WTC11 (cell line): Measurements from ENCODE around the gene PLXNB2.

Experiments
- ESRRA ChIP-seq: sonication (generic); formaldehyde crosslinking; IDR thresholded peaks from 2 replicates; pipeline ENCODE4 v1.8.1; 2022; ENCODE audit warnings: mild to moderate bottlenecking, missing genetic modification reagents, borderline replicate concordance
- RELA ChIP-seq: sonication (generic); formaldehyde crosslinking; IDR thresholded peaks from 2 replicates; pipeline ENCODE4 v1.8.1; 2022; ENCODE audit warnings: missing genetic modification reagents, mild to moderate bottlenecking, borderline replicate concordance
- SMAD4 ChIP-seq: sonication (generic); formaldehyde crosslinking; IDR thresholded peaks from 2 replicates; pipeline ENCODE4 v1.8.0; 2022; ENCODE audit warnings: mild to moderate bottlenecking, missing genetic modification reagents
- TEAD4 ChIP-seq: sonication (generic); formaldehyde crosslinking; IDR thresholded peaks from 2 replicates; pipeline ENCODE4 v1.8.0; 2022; ENCODE audit warnings: mild to moderate bottlenecking, missing genetic modification reagents
- ZBTB21 ChIP-seq: sonication (generic); formaldehyde crosslinking; IDR thresholded peaks from 2 replicates; pipeline ENCODE4 v1.8.1; 2023; ENCODE audit warnings: mild to moderate bottlenecking, missing genetic modification reagents, borderline replicate concordance
- ZNF423 ChIP-seq: fragments of 250-450 bp; sonication (Bioruptor Pico); IDR thresholded peaks from 2 replicates; pipeline ENCODE4 v2.1.2; 2022; ENCODE audit warnings: mild to moderate bottlenecking, moderate library complexity
- TF ChIP-seq, protein P1 (sequence below): fragments of 200-600 bp; IDR thresholded peaks from 2 replicates; pipeline ENCODE4 v1.8.0; 2022; ENCODE audit warnings: antibody characterized with exemption
- TF ChIP-seq, protein P2 (sequence below): sonication (generic); formaldehyde crosslinking; IDR thresholded peaks from 2 replicates; pipeline ENCODE4 v1.8.0; 2023; ENCODE audit warnings: missing genetic modification reagents
- TF ChIP-seq, protein P3 (sequence below): sonication (generic); formaldehyde crosslinking; IDR thresholded peaks from 2 replicates; pipeline ENCODE4 v1.8.0; 2022; ENCODE audit warnings: mild to moderate bottlenecking, missing genetic modification reagents
- TF ChIP-seq, protein P4 (sequence below): sonication (generic); formaldehyde crosslinking; IDR thresholded peaks from 2 replicates; pipeline ENCODE4 v1.8.1; 2022; ENCODE audit warnings: mild to moderate bottlenecking, moderate library complexity, missing genetic modification reagents

DNA sequence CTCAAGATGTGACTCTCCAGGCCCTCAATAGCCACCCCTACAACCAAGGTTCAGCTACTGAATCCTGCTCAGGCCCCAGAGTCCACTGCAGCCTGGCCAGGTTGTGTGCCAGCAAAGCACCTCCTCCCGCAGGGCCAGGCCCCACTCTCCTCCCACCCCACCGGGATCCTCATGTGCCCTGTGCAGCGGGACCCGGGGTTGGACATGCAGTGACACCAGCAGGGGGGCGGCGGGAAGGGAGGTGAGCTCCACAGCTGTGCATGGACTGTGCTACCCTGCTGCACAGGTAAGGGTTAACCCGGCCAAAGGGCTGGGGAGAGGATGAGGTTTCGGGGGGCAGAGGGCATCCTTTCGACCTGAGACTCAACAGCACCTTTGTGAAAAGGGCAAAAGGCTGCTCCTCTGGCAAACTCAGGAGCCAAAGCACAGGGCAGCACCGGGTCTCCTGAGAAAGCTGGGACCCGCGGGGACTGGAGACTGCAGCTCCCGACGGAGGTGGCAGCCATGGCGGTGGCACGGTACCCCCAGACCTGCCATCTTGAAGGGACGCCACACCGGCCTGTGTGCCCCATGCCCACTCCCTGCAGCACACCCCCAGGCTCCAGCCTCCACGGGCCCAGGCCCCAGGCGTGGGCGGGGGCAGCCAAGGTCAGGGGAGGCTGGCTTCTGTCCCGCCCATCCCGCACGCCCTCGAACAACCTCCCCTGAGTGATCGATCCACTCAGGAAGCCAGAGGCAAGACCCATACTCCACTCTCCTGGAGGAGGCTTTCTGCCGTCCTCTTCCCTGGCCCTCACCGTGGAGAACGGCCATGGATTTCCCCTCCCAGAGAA, 10.6 kb downstream of the PLXNB2 start:
- TF ChIP-seq ZBTB21 (CRISPR knock-in tag): no peak
- TF ChIP-seq, protein P1, sequence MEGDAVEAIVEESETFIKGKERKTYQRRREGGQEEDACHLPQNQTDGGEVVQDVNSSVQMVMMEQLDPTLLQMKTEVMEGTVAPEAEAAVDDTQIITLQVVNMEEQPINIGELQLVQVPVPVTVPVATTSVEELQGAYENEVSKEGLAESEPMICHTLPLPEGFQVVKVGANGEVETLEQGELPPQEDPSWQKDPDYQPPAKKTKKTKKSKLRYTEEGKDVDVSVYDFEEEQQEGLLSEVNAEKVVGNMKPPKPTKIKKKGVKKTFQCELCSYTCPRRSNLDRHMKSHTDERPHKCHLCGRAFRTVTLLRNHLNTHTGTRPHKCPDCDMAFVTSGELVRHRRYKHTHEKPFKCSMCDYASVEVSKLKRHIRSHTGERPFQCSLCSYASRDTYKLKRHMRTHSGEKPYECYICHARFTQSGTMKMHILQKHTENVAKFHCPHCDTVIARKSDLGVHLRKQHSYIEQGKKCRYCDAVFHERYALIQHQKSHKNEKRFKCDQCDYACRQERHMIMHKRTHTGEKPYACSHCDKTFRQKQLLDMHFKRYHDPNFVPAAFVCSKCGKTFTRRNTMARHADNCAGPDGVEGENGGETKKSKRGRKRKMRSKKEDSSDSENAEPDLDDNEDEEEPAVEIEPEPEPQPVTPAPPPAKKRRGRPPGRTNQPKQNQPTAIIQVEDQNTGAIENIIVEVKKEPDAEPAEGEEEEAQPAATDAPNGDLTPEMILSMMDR: no peak
- TF ChIP-seq ESRRA (CRISPR knock-in tag): no peak
- TF ChIP-seq, protein P2, sequence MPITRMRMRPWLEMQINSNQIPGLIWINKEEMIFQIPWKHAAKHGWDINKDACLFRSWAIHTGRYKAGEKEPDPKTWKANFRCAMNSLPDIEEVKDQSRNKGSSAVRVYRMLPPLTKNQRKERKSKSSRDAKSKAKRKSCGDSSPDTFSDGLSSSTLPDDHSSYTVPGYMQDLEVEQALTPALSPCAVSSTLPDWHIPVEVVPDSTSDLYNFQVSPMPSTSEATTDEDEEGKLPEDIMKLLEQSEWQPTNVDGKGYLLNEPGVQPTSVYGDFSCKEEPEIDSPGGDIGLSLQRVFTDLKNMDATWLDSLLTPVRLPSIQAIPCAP (CRISPR knock-in tag): no peak
- TF ChIP-seq RELA (CRISPR knock-in tag): no peak
- no peak for TF ChIP-seq SMAD4 (CRISPR knock-in tag)
- no peak for TF ChIP-seq TEAD4
- TF ChIP-seq, protein P3, sequence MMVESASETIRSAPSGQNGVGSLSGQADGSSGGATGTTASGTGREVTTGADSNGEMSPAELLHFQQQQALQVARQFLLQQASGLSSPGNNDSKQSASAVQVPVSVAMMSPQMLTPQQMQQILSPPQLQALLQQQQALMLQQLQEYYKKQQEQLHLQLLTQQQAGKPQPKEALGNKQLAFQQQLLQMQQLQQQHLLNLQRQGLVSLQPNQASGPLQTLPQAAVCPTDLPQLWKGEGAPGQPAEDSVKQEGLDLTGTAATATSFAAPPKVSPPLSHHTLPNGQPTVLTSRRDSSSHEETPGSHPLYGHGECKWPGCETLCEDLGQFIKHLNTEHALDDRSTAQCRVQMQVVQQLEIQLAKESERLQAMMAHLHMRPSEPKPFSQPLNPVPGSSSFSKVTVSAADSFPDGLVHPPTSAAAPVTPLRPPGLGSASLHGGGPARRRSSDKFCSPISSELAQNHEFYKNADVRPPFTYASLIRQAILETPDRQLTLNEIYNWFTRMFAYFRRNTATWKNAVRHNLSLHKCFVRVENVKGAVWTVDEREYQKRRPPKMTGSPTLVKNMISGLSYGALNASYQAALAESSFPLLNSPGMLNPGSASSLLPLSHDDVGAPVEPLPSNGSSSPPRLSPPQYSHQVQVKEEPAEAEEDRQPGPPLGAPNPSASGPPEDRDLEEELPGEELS (CRISPR knock-in tag): no peak
- TF ChIP-seq ZNF423 (CRISPR knock-in tag): no peak
- TF ChIP-seq, protein P4, sequence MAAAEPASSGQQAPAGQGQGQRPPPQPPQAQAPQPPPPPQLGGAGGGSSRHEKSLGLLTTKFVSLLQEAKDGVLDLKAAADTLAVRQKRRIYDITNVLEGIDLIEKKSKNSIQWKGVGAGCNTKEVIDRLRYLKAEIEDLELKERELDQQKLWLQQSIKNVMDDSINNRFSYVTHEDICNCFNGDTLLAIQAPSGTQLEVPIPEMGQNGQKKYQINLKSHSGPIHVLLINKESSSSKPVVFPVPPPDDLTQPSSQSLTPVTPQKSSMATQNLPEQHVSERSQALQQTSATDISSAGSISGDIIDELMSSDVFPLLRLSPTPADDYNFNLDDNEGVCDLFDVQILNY (CRISPR knock-in tag): no peak
